ENCODE results near the gene ASAP3.

DNA sequence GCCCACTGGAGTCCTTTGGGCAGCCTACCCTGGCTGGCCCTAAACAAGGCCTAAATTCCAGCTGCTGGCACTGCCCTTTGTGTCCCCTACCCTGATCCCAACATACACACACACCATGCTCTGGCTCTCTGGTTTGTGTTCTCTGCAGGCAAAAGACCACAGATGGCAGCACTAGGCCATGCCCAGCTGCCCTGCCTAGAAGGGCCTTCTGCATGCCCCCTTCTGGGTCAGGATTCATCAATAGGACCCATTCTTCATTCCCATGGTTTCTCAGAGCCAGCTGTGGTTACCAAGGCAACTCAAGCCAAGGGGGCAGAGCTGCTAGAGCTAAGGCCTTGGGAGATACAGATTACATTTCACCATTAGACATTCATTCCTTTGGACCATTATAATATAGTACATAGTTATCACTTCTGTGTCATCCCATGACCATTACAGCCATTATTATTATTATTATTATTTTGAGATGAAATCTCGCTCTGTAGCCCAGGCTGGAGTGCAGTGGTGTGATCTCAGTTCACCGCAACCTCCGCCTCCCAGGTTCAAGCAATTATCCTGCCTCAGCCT lies 17.5 kb downstream of the ASAP3 start:
- TF ChIP-seq, protein P1, sequence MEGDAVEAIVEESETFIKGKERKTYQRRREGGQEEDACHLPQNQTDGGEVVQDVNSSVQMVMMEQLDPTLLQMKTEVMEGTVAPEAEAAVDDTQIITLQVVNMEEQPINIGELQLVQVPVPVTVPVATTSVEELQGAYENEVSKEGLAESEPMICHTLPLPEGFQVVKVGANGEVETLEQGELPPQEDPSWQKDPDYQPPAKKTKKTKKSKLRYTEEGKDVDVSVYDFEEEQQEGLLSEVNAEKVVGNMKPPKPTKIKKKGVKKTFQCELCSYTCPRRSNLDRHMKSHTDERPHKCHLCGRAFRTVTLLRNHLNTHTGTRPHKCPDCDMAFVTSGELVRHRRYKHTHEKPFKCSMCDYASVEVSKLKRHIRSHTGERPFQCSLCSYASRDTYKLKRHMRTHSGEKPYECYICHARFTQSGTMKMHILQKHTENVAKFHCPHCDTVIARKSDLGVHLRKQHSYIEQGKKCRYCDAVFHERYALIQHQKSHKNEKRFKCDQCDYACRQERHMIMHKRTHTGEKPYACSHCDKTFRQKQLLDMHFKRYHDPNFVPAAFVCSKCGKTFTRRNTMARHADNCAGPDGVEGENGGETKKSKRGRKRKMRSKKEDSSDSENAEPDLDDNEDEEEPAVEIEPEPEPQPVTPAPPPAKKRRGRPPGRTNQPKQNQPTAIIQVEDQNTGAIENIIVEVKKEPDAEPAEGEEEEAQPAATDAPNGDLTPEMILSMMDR (IDR thresholded peaks at IDR 0.05 in 8 of 11, conservative IDR thresholded peaks at IDR 0.05 in 3 of 11) = no peak
- TF ChIP-seq POLR2A (IDR thresholded peaks at IDR 0.05) = no peak
